CD14-positive monocyte (primary cell): ENCODE measurements around the gene ZNF525. TPM values are rescaled to one million over a fixed set of nuclear protein-coding genes. Genes with fewer than 3 reads are reported as not detected.

Experiments
- DNase-seq, 3 donors: peaks; one replicate each; pipeline ENCODE4 v3.0.0-alpha.2; 2011 to 2022
- H2AFZ ChIP-seq: 2 replicates; pipeline ENCODE4 v1.6.0; 2012; ENCODE audit warnings: mild to moderate bottlenecking, low read depth, low read length, inconsistent platforms; ENCODE audit not compliant: insufficient read depth, poor library complexity, severe bottlenecking
- H3K27ac ChIP-seq, 2 donors: 1 replicate in 1 of 2; 2 replicates in 1 of 2; pipeline ENCODE4 v1.5.1; 2012 to 2013; ENCODE audit warnings: low read length in 2 of 2, control low read depth in 1 of 2, inconsistent platforms in 1 of 2, low read depth in 1 of 2, mild to moderate bottlenecking in 1 of 2
- H3K27me3 ChIP-seq, 2 donors: one replicate each; pipeline versions ENCODE4 v1.6.0 to v1.6.1; 2011 to 2013; ENCODE audit warnings: low read length in 2 of 2; ENCODE audit not compliant: control insufficient read depth in 2 of 2, insufficient read depth in 2 of 2
- H3K36me3 ChIP-seq, 2 donors: replicated peaks in 1 of 2; 1 replicate in 1 of 2; 2 replicates in 1 of 2; pipeline versions ENCODE4 v1.5.1 to v1.6.1; 2012 to 2013; ENCODE audit warnings: low read length in 2 of 2, control low read depth in 1 of 2, inconsistent platforms in 1 of 2, mild to moderate bottlenecking in 1 of 2; ENCODE audit not compliant: insufficient read depth in 2 of 2, control insufficient read depth in 1 of 2
- H3K4me1 ChIP-seq, 2 donors: 1 replicate in 1 of 2; 2 replicates in 1 of 2; pipeline versions ENCODE4 v1.5.1 to v1.6.1; 2012 to 2013; ENCODE audit warnings: low read length in 2 of 2, control low read depth in 1 of 2, inconsistent platforms in 1 of 2, mild to moderate bottlenecking in 1 of 2, moderate library complexity in 1 of 2; ENCODE audit not compliant: insufficient read depth in 2 of 2, control insufficient read depth in 1 of 2
- H3K4me2 ChIP-seq: replicated peaks from 2 replicates; pipeline ENCODE3; 2012; ENCODE audit warnings: low read length, moderate library complexity, mild to moderate bottlenecking; ENCODE audit not compliant: poor library complexity, severe bottlenecking; ENCODE audit errors: extremely low read depth
- H3K4me3 ChIP-seq, 3 experiments: fragments of 200-600 bp in 1 of 3; sonication (generic) in 1 of 3; replicated peaks in 1 of 3; 1 replicate in 2 of 3; 2 replicates in 1 of 3; pipeline ENCODE4 v1.5.1; 2011 to 2013; ENCODE audit warnings: low read length in 3 of 3, mild to moderate bottlenecking in 3 of 3, control low read depth in 2 of 3, low read depth in 2 of 3, inconsistent platforms in 1 of 3, moderate library complexity in 1 of 3
- H3K79me2 ChIP-seq: 2 replicates; pipeline ENCODE4 v1.6.0; 2012; ENCODE audit warnings: mild to moderate bottlenecking, control low read depth, inconsistent platforms, low read length, moderate library complexity; ENCODE audit not compliant: insufficient read depth
- H3K9ac ChIP-seq: 2 replicates; pipeline ENCODE4 v1.6.0; 2017; ENCODE audit warnings: low read length, mild to moderate bottlenecking; ENCODE audit not compliant: insufficient read depth, poor library complexity, severe bottlenecking
- H3K9me3 ChIP-seq, 2 donors: replicated peaks in 1 of 2; 1 replicate in 1 of 2; 2 replicates in 1 of 2; pipeline versions ENCODE4 v1.5.1 to v1.6.1; 2012 to 2013; ENCODE audit warnings: low read length in 2 of 2, control low read depth in 1 of 2; ENCODE audit not compliant: control insufficient read depth in 1 of 2, insufficient read depth in 1 of 2
- H4K20me1 ChIP-seq: 2 replicates; pipeline ENCODE4 v1.6.0; 2012; ENCODE audit warnings: mild to moderate bottlenecking, low read length, control low read depth, moderate library complexity; ENCODE audit not compliant: insufficient read depth
- H3K27ac Mint-ChIP-seq, 7 donors: one replicate each; pipeline ENCODE4 v1.8.0; 2020; ENCODE audit warnings: mild to moderate bottlenecking in 7 of 7, mixed read lengths in 7 of 7, moderate library complexity in 6 of 7, inconsistent platforms in 2 of 7
- H3K27me3 Mint-ChIP-seq, 3 donors: one replicate each; pipeline ENCODE4 v1.8.0; 2021 to 2022; ENCODE audit warnings: low read depth in 3 of 3, mild to moderate bottlenecking in 3 of 3, mixed read lengths in 3 of 3, moderate library complexity in 3 of 3, inconsistent platforms in 1 of 3
- H3K36me3 Mint-ChIP-seq, 2 donors: one replicate each; pipeline ENCODE4 v1.8.0; 2020; ENCODE audit warnings: mixed read lengths in 2 of 2, inconsistent platforms in 1 of 2, mild to moderate bottlenecking in 1 of 2
- H3K4me1 Mint-ChIP-seq: one replicate; pipeline ENCODE4 v1.8.0; 2020; ENCODE audit warnings: mild to moderate bottlenecking, mixed read lengths
- H3K4me3 Mint-ChIP-seq, 2 donors: one replicate each; pipeline ENCODE4 v1.8.0; 2020; ENCODE audit warnings: mild to moderate bottlenecking in 2 of 2, mixed read lengths in 2 of 2, moderate library complexity in 1 of 2
- H3K9me3 Mint-ChIP-seq, 7 donors: one replicate each; pipeline ENCODE4 v1.8.0; 2020 to 2022; ENCODE audit warnings: mixed read lengths in 7 of 7, mild to moderate bottlenecking in 6 of 7, moderate library complexity in 6 of 7, inconsistent platforms in 2 of 7
- WGBS: methylation state at CpG from one replicate; pipeline ENCODE4 v1.1.5; 2013; ENCODE audit warnings: missing lambda C conversion rate; ENCODE audit not compliant: insufficient coverage; 5-methylcytosine and 5-hydroxymethylcytosine counted together
- intact Hi-C, 2 donors: fragments of 100-400 bp; cut with micrococcal nuclease; formaldehyde crosslinking; loops; one replicate each; pipeline versions ENCODE4 v1.15.0 to v1.15.1; 2023
- polyA plus RNA-seq, 3 donors: library from polyadenylated mRNA; depleted of rRNA in 1 of 3; unstranded in 2 of 3; stranded (reverse) in 1 of 3; fragments of 300-500 nt in 2 of 3; fragments of >200 nt in 1 of 3; fragmentation: Illumina TruSeq in 2 of 3; gene quantifications; 1 replicate in 2 of 3; 2 replicates in 1 of 3; pipeline ENCODE4 v1.2.3, GENCODE V29; 2012 to 2021
- small RNA-seq: library from RNA; depleted of rRNA; stranded (forward); fragments of <200 nt; gene quantifications from one replicate; pipeline ENCODE3, GENCODE V24; 2012; ENCODE audit warnings: low read depth; ENCODE audit not compliant: insufficient read length
- TF ChIP-seq, protein P1 (sequence below): fragments of 200-600 bp; IDR thresholded peaks from one replicate; pipeline ENCODE4 v1.8.0; 2022; ENCODE audit warnings: antibody characterized with exemption, mild to moderate bottlenecking

The ZNF525 gene
- polyA plus RNA-seq, 3 donors, result 0.29 to 2.0 (median 0.64) TPM

GRCh38 chr19:53432088-53432661 lies 66.7 kb downstream of the ZNF525 start:
- DNase-seq, result peak in 2 of 3 donors; percentile 6 to 8
- Histone ChIP-seq H3K27ac (peak overlapping the region; percentile 66 to 93), H3K4me2 (peak overlapping the region; percentile 80), H3K9ac (peak overlapping the region; percentile 90), H2AFZ (peak overlapping the region; percentile 99), H3K36me3 (peaks cover 13 to 40% of the 10 kb centered on the region in 2 donors), H4K20me1 (no peaks in the 10 kb centered on the region), H3K27me3 (peaks cover 0 to 4% of the 10 kb centered on the region in 2 donors), H3K4me3 (peak overlapping the region; percentile 51 to 94 (median 91)), H3K79me2 (peaks cover 27% of the 10 kb centered on the region), H3K9me3 (peaks cover 16 to 26% of the 10 kb centered on the region in 2 donors), H3K4me1 (peaks cover 18 to 20% of the 10 kb centered on the region in 2 donors)
- Mint-ChIP-seq H3K36me3 (peaks cover 33 to 37% of the 10 kb centered on the region in 2 donors), H3K27me3 (peaks cover 1 to 9% (median 6%) of the 10 kb centered on the region in 3 donors), H3K4me3 (peak overlapping the region; percentile 93 to 96), H3K4me1 (peaks cover 19% of the 10 kb centered on the region), H3K9me3 (peaks cover 5 to 30% (median 22%) of the 10 kb centered on the region in 7 donors), H3K27ac (peak overlapping the region; percentile 93 to 96 (median 94))
- TF ChIP-seq, protein P1, sequence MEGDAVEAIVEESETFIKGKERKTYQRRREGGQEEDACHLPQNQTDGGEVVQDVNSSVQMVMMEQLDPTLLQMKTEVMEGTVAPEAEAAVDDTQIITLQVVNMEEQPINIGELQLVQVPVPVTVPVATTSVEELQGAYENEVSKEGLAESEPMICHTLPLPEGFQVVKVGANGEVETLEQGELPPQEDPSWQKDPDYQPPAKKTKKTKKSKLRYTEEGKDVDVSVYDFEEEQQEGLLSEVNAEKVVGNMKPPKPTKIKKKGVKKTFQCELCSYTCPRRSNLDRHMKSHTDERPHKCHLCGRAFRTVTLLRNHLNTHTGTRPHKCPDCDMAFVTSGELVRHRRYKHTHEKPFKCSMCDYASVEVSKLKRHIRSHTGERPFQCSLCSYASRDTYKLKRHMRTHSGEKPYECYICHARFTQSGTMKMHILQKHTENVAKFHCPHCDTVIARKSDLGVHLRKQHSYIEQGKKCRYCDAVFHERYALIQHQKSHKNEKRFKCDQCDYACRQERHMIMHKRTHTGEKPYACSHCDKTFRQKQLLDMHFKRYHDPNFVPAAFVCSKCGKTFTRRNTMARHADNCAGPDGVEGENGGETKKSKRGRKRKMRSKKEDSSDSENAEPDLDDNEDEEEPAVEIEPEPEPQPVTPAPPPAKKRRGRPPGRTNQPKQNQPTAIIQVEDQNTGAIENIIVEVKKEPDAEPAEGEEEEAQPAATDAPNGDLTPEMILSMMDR, result no peak
- intact Hi-C loops, result loop anchor here (2.0 to 10.0 kb wide), 6 partner anchors 35 to 235 kb away; partner anchors contain the start of genes ZNF765 (in 2 of the 2) and ZNF813 (in 2 of the 2)
- under 1% methylated on average over 25 of the region's 30 CpGs for WGBS

Small RNA genes lying within 50 kb of the gene (small RNA-seq; reads per million reads assigned to genes)
- not detected for gene RPL39P36

Other genes with a start within 250 kb of the ZNF525 start
- gene ZNF415, start 232.8 kb upstream of the ZNF525 start, polyA plus RNA-seq, result under 1 TPM in 2 of 3 donors, not detected in 1; 0.11 to 0.17 TPM
- 1 to 10 TPM in 2 of 3 donors, under 1 TPM in 1; 0.89 to 3.3 (median 2.0) TPM for gene ZNF347, start 206.7 kb upstream of the ZNF525 start, polyA plus RNA-seq
- 1 to 10 TPM in 1 of 3 donors, under 1 TPM in 2; 0.68 to 1.7 (median 0.88) TPM for gene ZNF665, start 172.3 kb upstream of the ZNF525 start, polyA plus RNA-seq
- gene ZNF677, start 110.8 kb upstream of the ZNF525 start, polyA plus RNA-seq, result 1 to 10 TPM in 2 of 3 donors, under 1 TPM in 1; 0.68 to 2.1 (median 1.5) TPM
- gene VN1R2, start 107.4 kb upstream of the ZNF525 start, polyA plus RNA-seq, result not detected
- gene VN1R4, start 98.0 kb upstream of the ZNF525 start, polyA plus RNA-seq, result not detected
- gene ZNF845, start 32.0 kb upstream of the ZNF525 start, polyA plus RNA-seq, result 1 to 10 TPM in 2 of 3 donors, under 1 TPM in 1; 0.51 to 3.6 (median 2.6) TPM
- 1 to 10 TPM; 1.5 to 5.0 (median 3.4) TPM for gene ZNF765, start 29.4 kb downstream of the ZNF525 start, polyA plus RNA-seq
- 1 to 10 TPM; 3.4 to 6.1 (median 5.6) TPM for gene ZNF761, start 66.3 kb downstream of the ZNF525 start, polyA plus RNA-seq
- 1 to 10 TPM in 1 of 3 donors, under 1 TPM in 2; 0.32 to 1.9 (median 0.61) TPM for gene ZNF813, start 102.0 kb downstream of the ZNF525 start, polyA plus RNA-seq
- 10 to 100 TPM in 1 of 3 donors, 1 to 10 TPM in 2; 6.6 to 42.4 (median 9.5) TPM for gene ZNF331, start 172.4 kb downstream of the ZNF525 start, polyA plus RNA-seq